GM23338 (cell line): Measurements from ENCODE around the gene FETUB. TPM values are rescaled to one million over a fixed set of nuclear protein-coding genes. Genes with fewer than 3 reads are reported as not detected.

Experiments used
- ATAC-seq: fragments of 200-7000 bp; cut with Tn5 transposase; 3 replicates; pipeline ENCODE4 v1.9.1; 2020
- DNase-seq: peaks from one replicate; pipeline ENCODE4 v3.0.0-alpha.2; 2015; ENCODE audit warnings: low spot score
- H2AFZ ChIP-seq: fragments of 200-600 bp; sonication (generic); 2 replicates; pipeline ENCODE4 v1.8.0; 2016; ENCODE audit warnings: antibody characterized with exemption, mild to moderate bottlenecking, moderate library complexity
- H3F3A ChIP-seq: fragments of 200-600 bp; sonication (generic); replicated peaks from 2 replicates; pipeline ENCODE4 v1.8.0; 2017; ENCODE audit warnings: antibody characterized with exemption, mixed run types, low read depth
- H3K27ac ChIP-seq: fragments of 200-600 bp; sonication (generic); 2 replicates; pipeline ENCODE4 v1.6.1; 2016; ENCODE audit warnings: low read depth
- H3K27me3 ChIP-seq: fragments of 200-600 bp; sonication (generic); 2 replicates; pipeline ENCODE4 v1.8.0; 2016; ENCODE audit warnings: mild to moderate bottlenecking, mixed run types, moderate library complexity; ENCODE audit not compliant: insufficient read depth
- H3K36me3 ChIP-seq: fragments of 200-600 bp; sonication (generic); 2 replicates; pipeline ENCODE4 v1.8.0; 2016; ENCODE audit warnings: mild to moderate bottlenecking; ENCODE audit not compliant: insufficient read depth
- H3K4me1 ChIP-seq: fragments of 200-600 bp; sonication (generic); 2 replicates; pipeline ENCODE4 v1.8.0; 2016; ENCODE audit warnings: mild to moderate bottlenecking, moderate library complexity; ENCODE audit not compliant: insufficient read depth
- H3K4me2 ChIP-seq: fragments of 200-600 bp; sonication (generic); 2 replicates; pipeline ENCODE4 v1.7.1; 2017; ENCODE audit warnings: mixed run types
- H3K4me3 ChIP-seq: fragments of 200-600 bp; sonication (generic); 2 replicates; pipeline ENCODE4 v1.6.1; 2016; ENCODE audit warnings: mixed run types
- H3K79me2 ChIP-seq: fragments of 200-600 bp; sonication (generic); replicated peaks from 2 replicates; pipeline ENCODE4 v1.8.0; 2017; ENCODE audit warnings: mild to moderate bottlenecking; ENCODE audit not compliant: insufficient read depth
- H3K9me2 ChIP-seq: fragments of 200-600 bp; sonication (generic); 2 replicates; pipeline ENCODE4 v1.8.0; 2017; ENCODE audit not compliant: insufficient read depth
- H4K20me1 ChIP-seq: fragments of 200-600 bp; sonication (generic); replicated peaks from 2 replicates; pipeline ENCODE4 v1.8.0; 2017; ENCODE audit warnings: mild to moderate bottlenecking; ENCODE audit not compliant: insufficient read depth
- H3K27ac Mint-ChIP-seq: 2 replicates; pipeline ENCODE4 v1.8.0; 2020; ENCODE audit warnings: inconsistent platforms, mild to moderate bottlenecking, moderate library complexity, mixed read lengths
- H3K27me3 Mint-ChIP-seq: 3 replicates; pipeline ENCODE4 v1.8.0; 2022; ENCODE audit warnings: low read depth, mild to moderate bottlenecking, moderate library complexity, mixed read lengths, inconsistent platforms; ENCODE audit not compliant: insufficient read depth, poor library complexity
- H3K36me3 Mint-ChIP-seq: 3 replicates; pipeline ENCODE4 v1.8.0; 2021; ENCODE audit warnings: low read depth, mild to moderate bottlenecking, inconsistent platforms, moderate library complexity, mixed read lengths
- H3K4me1 Mint-ChIP-seq: 3 replicates; pipeline ENCODE4 v1.8.0; 2020; ENCODE audit warnings: mild to moderate bottlenecking, inconsistent platforms, mixed read lengths
- H3K4me3 Mint-ChIP-seq: 3 replicates; pipeline ENCODE4 v1.8.0; 2021; ENCODE audit warnings: moderate library complexity, mild to moderate bottlenecking, inconsistent platforms, mixed read lengths
- H3K9me3 Mint-ChIP-seq: 3 replicates; pipeline ENCODE4 v1.8.0; 2020; ENCODE audit warnings: moderate library complexity, mild to moderate bottlenecking, inconsistent platforms, mixed read lengths
- CREB1 ChIP-seq: fragments of 250-450 bp; sonication (Bioruptor Pico); IDR thresholded peaks from 2 replicates; pipeline ENCODE4 v1.5.0; 2020; ENCODE audit warnings: low read depth, mild to moderate bottlenecking, moderate library complexity
- CTCF ChIP-seq, 2 experiments: fragments of 200-600 bp in 1 of 2; sonication (generic) in 1 of 2; conservative IDR thresholded peaks; 2 replicates each; pipeline versions ENCODE4 v1.5.1 to v1.6.1; 2016 to 2017; ENCODE audit warnings: antibody characterized with exemption in 2 of 2, low read depth in 2 of 2, mild to moderate bottlenecking in 2 of 2, moderate library complexity in 1 of 2
- ETS1 ChIP-seq: IDR thresholded peaks from 2 replicates; pipeline ENCODE4 v1.6.1; 2016; ENCODE audit warnings: antibody characterized with exemption
- EZH2 ChIP-seq: fragments of 200-600 bp; sonication (generic); IDR thresholded peaks from one replicate; pipeline ENCODE4 v1.8.0; 2017; ENCODE audit warnings: antibody characterized with exemption, mild to moderate bottlenecking, low read depth; ENCODE audit not compliant: unreplicated experiment
- EZH2phosphoT487 ChIP-seq: fragments of 200-600 bp; sonication (generic); IDR thresholded peaks from one replicate; pipeline ENCODE4 v1.8.1; 2018; ENCODE audit warnings: antibody characterized with exemption; ENCODE audit not compliant: unreplicated experiment
- JUNB ChIP-seq: IDR thresholded peaks from one replicate; pipeline ENCODE4 v1.6.1; 2016; ENCODE audit warnings: antibody characterized with exemption; ENCODE audit not compliant: unreplicated experiment
- NANOG ChIP-seq: IDR thresholded peaks from 2 replicates; pipeline ENCODE4 v1.6.1; 2016; ENCODE audit warnings: antibody characterized with exemption, borderline replicate concordance
- POLR2AphosphoS5 ChIP-seq: IDR thresholded peaks from 2 replicates; pipeline ENCODE4 v1.6.1; 2016; ENCODE audit warnings: antibody characterized with exemption, low read depth
- REST ChIP-seq: IDR thresholded peaks from one replicate; pipeline ENCODE4 v1.6.1; 2018; ENCODE audit warnings: antibody characterized with exemption; ENCODE audit not compliant: unreplicated experiment
- STAT1 ChIP-seq: IDR thresholded peaks from one replicate; pipeline ENCODE4 v1.6.1; 2016; ENCODE audit warnings: antibody characterized with exemption; ENCODE audit not compliant: unreplicated experiment
- ZNF114 ChIP-seq: fragments of 250-450 bp; sonication (Bioruptor Pico); IDR thresholded peaks from 2 replicates; pipeline ENCODE4 v1.5.0; 2020; ENCODE audit warnings: mild to moderate bottlenecking, moderate library complexity
- ZNF331 ChIP-seq: fragments of 250-450 bp; sonication (Bioruptor Pico); IDR thresholded peaks from 2 replicates; pipeline ENCODE4 v1.5.0; 2020; ENCODE audit warnings: low read depth, mild to moderate bottlenecking, moderate library complexity
- ZNF462 ChIP-seq: fragments of 250-450 bp; sonication (Bioruptor Pico); IDR thresholded peaks from 2 replicates; pipeline ENCODE4 v1.5.0; 2020; ENCODE audit warnings: mild to moderate bottlenecking, moderate library complexity
- polyA plus RNA-seq: library from polyadenylated mRNA; unstranded; fragments of >200 nt; fragmentation: Nextera tagmentation; extraction: Ambion mirVana; gene quantifications from 2 replicates; pipeline ENCODE4 v1.2.1, GENCODE V29; 2016
- total RNA-seq: library from RNA; depleted of rRNA; stranded (reverse); fragments of >200 nt; shearing (Covaris generic); gene quantifications from 2 replicates; pipeline ENCODE4 v1.2.3, GENCODE V29; 2014

The FETUB gene
- total and polyA plus RNA-seq, 2 experiments from 2014 or later = 0.26 TPM; not detected in 1

GRCh38 chr3:186599785-186600166 is 40.4 kb upstream of the FETUB start:
- no peak overlapping the region for H3K4me3 Mint-ChIP-seq
- Histone ChIP-seq H3K27ac (no peak overlapping the region), H3F3A (no peaks in the 10 kb centered on the region), H3K79me2 (no peaks in the 10 kb centered on the region), H3K4me1 (no peaks in the 10 kb centered on the region), H3K27me3 (no peaks in the 10 kb centered on the region), H4K20me1 (no peaks in the 10 kb centered on the region), H2AFZ (no peak overlapping the region), H3K9me2 (no peaks in the 10 kb centered on the region), H3K36me3 (no peaks in the 10 kb centered on the region), H3K4me3 (no peak overlapping the region), H3K4me2 (no peak overlapping the region)
- no peak for TF ChIP-seq EZH2phosphoT487
- no peak for TF ChIP-seq NANOG
- TF ChIP-seq EZH2 = no peak
- TF ChIP-seq CREB1 (CRISPR knock-in tag) = no peak
- no peak for TF ChIP-seq POLR2AphosphoS5
- no peak for TF ChIP-seq CTCF (conservative IDR thresholded peaks at IDR 0.05; ENCODE audit: low read depth in 2 of 2)
- TF ChIP-seq REST = no peak
- no peak for TF ChIP-seq ZNF462 (CRISPR knock-in tag)
- TF ChIP-seq ZNF114 = no peak
- TF ChIP-seq STAT1 = no peak
- no peak for TF ChIP-seq ETS1
- no peak for TF ChIP-seq ZNF331 (CRISPR knock-in tag)
- TF ChIP-seq JUNB = no peak
- peaks cover 3% of the 10 kb centered on the region for H3K27me3 Mint-ChIP-seq
- H3K9me3 Mint-ChIP-seq = no peaks in the 10 kb centered on the region; the same call in 2 of the 3 replicates
- no peaks in the 10 kb centered on the region for H3K36me3 Mint-ChIP-seq
- ATAC-seq = no peak
- no peak for DNase-seq
- H3K27ac Mint-ChIP-seq = no peak overlapping the region
- peaks cover 9% of the 10 kb centered on the region for H3K4me1 Mint-ChIP-seq
